ENCODE results near the gene CPT1C. TPM values are rescaled to one million over a fixed set of nuclear protein-coding genes. Genes with fewer than 3 reads are reported as not detected.
"Not testable (repeated sequence)": the region's sequence is repeated elsewhere in the genome, so short reads cannot be mapped to it uniquely, and the experiment has no call there.

Gene CPT1C
- total RNA-seq, 4 donors from 2014 or later: 1.8 to 5.9 (median 4.8) TPM

GRCh38 chr19:49710372-49710951, 19.5 kb downstream of the CPT1C start:
- ATAC-seq (ENCODE audit: low FRiP score) (no peak), DNase-seq (ENCODE audit: low spot score) (no peak)
- TF ChIP-seq CTCF (IDR thresholded peaks at IDR 0.05): no peak

- peak; percentile 18 for ATAC-seq (ENCODE audit: low FRiP score)
- TF ChIP-seq CTCF (IDR thresholded peaks at IDR 0.05): no peak
- DNase-seq (ENCODE audit: low spot score): no peak
Measured at GRCh38 chr19:49712397-49712859, 21.5 kb downstream of the CPT1C start.

DNA sequence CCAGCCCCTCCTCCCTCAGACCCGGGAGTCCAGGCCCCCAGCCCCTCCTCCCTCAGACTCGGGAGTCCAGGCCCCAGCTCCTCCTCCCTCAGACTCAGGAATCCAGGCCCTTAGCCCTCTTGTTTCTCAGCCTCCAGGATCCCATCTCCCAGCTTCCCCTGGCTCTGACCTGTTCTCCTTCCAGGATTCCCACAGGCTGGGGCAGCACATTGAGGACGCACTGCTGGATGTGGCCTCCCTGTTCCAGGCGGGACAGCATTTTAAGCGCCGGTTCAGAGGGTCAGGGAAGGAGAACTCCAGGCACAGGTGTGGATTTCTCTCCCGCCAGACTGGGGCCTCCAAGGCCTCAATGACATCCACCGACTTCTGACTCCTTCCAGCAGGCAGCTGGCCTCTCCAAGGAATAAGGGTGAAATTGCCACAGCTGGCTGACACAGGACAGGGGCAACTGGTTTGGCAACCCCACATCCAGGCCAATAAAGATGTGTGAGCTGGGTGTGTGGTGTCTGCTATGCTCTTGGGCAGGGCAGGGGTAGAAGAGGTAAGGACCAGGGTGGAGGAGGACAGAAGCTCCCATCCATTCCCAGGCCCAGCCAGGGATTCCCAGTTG, 22.4 kb downstream of the CPT1C start:
- no peak for TF ChIP-seq CTCF (IDR thresholded peaks at IDR 0.05)
- ATAC-seq (ENCODE audit: low FRiP score): no peak

DNA sequence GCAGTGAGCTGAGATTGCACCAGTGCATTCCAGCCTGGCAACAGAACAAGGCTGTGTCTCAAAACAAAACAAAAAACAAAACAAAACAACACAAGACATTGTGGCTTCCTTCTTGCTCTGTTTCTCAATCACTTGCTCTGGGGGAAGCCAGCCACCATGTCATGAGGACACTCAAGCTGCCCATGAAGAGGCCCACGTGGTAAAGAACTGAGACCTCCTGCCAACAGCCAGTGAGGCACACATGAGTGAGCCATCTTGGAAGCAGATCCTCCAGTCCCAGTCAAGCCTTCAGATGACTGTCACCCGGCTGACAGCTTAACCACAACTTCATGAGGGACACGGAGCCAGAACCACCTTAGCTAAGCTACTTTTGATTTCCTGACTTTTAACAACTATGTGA, 25.2 kb downstream of the CPT1C start:
- no peak for TF ChIP-seq CTCF (IDR thresholded peaks at IDR 0.05)
- DNase-seq (ENCODE audit: low spot score) (no peak), ATAC-seq (ENCODE audit: low FRiP score) (no peak)

More for the DNA sequence above, 22.4 kb downstream of the CPT1C start:
- no peak for DNase-seq (ENCODE audit: low spot score)

DNA sequence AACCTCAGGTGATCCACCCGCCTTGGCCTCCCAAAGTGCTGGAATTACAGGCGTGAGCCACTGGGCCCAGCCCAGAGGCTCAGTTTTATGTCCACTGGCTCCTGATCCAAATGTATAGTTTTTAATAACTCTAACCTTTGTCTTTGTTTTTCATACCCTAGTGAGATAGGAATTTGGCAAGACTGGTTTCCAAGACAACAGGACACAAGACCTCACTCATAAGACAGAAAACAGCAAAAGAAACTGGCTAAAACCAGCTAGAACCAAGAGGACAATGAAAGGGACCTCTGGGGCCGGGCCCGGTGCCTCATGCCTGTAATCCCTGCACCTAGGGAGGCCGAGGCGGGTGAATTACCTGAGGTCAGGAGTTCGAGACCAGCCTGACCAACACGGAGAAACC, 27.6 kb downstream of the CPT1C start:
- TF ChIP-seq CTCF (IDR thresholded peaks at IDR 0.05): no peak
- ATAC-seq (ENCODE audit: low FRiP score) (no peak), DNase-seq (ENCODE audit: low spot score) (no peak)

DNA sequence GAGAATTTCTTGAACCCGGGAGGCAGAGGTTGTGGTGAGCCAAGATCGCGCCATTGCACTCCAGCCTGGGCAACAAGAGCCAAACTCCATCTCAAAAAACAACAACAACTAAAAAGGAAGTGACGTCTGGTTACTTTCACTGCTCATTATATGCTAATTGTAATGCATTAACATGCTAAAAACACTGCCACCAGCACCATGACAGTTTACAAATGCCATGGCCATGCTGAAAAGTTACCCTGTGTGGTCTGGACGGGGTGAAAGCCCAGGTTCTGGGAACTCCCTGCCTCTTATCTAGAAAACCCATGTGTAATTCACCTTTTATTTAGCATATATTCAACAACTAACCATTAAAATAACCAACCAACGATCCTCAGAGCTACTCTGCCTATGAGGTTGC, 28.1 kb downstream of the CPT1C start:
- DNase-seq (ENCODE audit: low spot score) (no peak), ATAC-seq (ENCODE audit: low FRiP score) (no peak)
- no peak for TF ChIP-seq CTCF (IDR thresholded peaks at IDR 0.05)

- not testable (repeated sequence) for ATAC-seq (ENCODE audit: low FRiP score); DNase-seq (ENCODE audit: low spot score)
Measured at GRCh38 chr19:49719420-49719819, 28.5 kb downstream of the CPT1C start.
